ENCODE results near the gene DNAH11. TPM values are rescaled to one million over a fixed set of nuclear protein-coding genes. Genes with fewer than 3 reads are reported as not detected.

DNAH11 gene
- total RNA-seq, 1 experiment from 2014 or later: 1.9 TPM

DNA sequence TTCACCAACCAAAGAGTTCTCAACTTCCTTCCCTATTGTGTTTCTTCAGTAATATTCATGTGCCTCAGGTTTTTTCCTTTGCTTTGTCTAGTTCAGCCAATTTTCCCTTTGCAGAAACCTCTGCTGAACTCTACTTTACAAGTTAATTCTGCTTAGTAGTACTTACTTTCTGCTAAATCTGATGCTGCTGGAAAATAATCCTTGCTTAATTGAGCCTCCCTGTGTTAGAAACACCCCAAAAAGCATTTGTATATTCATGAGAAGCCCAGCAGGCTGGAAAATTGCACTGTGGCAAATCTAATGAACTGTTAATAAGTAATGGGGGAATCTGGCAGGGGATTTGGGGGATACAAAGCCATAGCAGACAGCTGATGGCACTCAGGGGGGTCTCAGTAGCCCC, 324.4 kb downstream of the DNAH11 start:
- intact Hi-C loops (cut with micrococcal nuclease; ENCODE audit: unreplicated experiment): no loop called here
- Mint-ChIP-seq H3K27ac (ENCODE audit: unreplicated experiment) (no peak overlapping the region), H3K36me3 (ENCODE audit: insufficient read depth, unreplicated experiment) (no peaks in the 10 kb centered on the region), H3K9me3 (ENCODE audit: low read depth, unreplicated experiment) (no peaks in the 10 kb centered on the region), H3K27me3 (ENCODE audit: unreplicated experiment) (no peaks in the 10 kb centered on the region), H3K4me1 (ENCODE audit: low read depth, unreplicated experiment) (peaks cover 17% of the 10 kb centered on the region), H3K4me3 (ENCODE audit: low read depth, unreplicated experiment) (no peak overlapping the region)
- no peak for DNase-seq
- TF ChIP-seq, protein P1, sequence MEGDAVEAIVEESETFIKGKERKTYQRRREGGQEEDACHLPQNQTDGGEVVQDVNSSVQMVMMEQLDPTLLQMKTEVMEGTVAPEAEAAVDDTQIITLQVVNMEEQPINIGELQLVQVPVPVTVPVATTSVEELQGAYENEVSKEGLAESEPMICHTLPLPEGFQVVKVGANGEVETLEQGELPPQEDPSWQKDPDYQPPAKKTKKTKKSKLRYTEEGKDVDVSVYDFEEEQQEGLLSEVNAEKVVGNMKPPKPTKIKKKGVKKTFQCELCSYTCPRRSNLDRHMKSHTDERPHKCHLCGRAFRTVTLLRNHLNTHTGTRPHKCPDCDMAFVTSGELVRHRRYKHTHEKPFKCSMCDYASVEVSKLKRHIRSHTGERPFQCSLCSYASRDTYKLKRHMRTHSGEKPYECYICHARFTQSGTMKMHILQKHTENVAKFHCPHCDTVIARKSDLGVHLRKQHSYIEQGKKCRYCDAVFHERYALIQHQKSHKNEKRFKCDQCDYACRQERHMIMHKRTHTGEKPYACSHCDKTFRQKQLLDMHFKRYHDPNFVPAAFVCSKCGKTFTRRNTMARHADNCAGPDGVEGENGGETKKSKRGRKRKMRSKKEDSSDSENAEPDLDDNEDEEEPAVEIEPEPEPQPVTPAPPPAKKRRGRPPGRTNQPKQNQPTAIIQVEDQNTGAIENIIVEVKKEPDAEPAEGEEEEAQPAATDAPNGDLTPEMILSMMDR (IDR thresholded peaks at IDR 0.05; ENCODE audit: unreplicated experiment): no peak
- CTCF ChIA-PET: no interaction called here
- no TSS peak for BruUV-seq (replicated peaks)

DNA sequence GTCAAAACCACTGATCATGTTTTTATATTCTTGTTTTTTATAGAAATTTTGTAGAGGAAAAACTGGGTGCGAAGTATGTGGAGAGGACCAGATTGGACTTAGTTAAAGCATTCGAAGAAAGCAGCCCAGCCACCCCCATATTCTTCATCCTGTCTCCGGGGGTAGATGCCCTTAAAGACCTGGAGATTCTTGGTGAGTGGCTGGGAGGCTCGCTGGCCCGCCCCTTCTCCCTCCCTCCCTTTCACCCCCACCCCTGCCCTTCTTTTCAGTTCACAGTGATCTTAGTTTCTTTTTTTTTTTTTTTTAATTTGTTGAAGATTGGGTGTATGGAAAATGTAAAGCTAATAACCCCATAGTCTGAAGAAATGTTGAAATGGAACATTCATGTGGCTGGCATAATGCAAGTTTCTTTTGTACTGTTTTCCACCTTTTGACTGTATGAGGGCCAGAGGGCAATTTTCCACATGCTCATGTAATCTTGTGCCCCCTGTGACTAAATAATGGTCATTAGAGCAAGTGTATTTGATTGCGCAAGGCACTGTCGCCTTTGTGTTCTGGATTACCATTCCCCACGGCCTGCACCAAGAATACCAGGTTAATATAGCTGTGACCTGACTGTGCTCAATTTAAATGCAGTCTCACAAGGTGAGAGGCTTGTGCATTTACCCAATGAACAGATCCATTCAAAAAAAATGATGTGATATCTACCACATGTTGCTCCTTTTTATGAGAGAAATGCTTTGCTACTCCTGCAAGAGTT, 325.2 kb downstream of the DNAH11 start:
- DNase-seq: no peak
- no peaks in the 10 kb centered on the region for H3K27me3 Mint-ChIP-seq (ENCODE audit: unreplicated experiment)
- no peaks in the 10 kb centered on the region for H3K9me3 Mint-ChIP-seq (ENCODE audit: low read depth, unreplicated experiment)
- BruUV-seq (replicated peaks): no TSS peak
- no peaks in the 10 kb centered on the region for H3K36me3 Mint-ChIP-seq (ENCODE audit: insufficient read depth, unreplicated experiment)
- H3K4me3 Mint-ChIP-seq (ENCODE audit: low read depth, unreplicated experiment): no peak overlapping the region
- peaks cover 17% of the 10 kb centered on the region for H3K4me1 Mint-ChIP-seq (ENCODE audit: low read depth, unreplicated experiment)
- intact Hi-C loops (cut with micrococcal nuclease; ENCODE audit: unreplicated experiment): no loop called here
- CTCF ChIA-PET: interaction anchor here (0.6 kb wide), 2 partner anchors 44 to 257 kb away, joined by 3 read pairs; no protein-coding TSS in a partner anchor
- no peak overlapping the region for H3K27ac Mint-ChIP-seq (ENCODE audit: unreplicated experiment)
- TF ChIP-seq, protein P1 (IDR thresholded peaks at IDR 0.05; ENCODE audit: unreplicated experiment): no peak

DNA sequence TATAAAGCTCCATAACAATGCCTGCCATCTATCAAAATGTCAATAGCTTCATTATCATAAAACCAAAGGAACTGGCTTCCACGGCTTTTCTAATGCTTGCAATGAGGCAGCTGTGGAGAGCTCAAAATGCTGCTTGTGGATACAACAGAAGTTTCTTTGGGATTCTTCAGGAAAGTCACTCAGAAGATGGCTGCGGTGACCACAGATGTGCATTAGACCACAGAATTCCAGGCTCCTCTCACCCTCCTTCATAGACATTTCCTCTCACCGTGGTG, 325.7 kb downstream of the DNAH11 start:
- no peak overlapping the region for H3K27ac Mint-ChIP-seq (ENCODE audit: unreplicated experiment)

DNA sequence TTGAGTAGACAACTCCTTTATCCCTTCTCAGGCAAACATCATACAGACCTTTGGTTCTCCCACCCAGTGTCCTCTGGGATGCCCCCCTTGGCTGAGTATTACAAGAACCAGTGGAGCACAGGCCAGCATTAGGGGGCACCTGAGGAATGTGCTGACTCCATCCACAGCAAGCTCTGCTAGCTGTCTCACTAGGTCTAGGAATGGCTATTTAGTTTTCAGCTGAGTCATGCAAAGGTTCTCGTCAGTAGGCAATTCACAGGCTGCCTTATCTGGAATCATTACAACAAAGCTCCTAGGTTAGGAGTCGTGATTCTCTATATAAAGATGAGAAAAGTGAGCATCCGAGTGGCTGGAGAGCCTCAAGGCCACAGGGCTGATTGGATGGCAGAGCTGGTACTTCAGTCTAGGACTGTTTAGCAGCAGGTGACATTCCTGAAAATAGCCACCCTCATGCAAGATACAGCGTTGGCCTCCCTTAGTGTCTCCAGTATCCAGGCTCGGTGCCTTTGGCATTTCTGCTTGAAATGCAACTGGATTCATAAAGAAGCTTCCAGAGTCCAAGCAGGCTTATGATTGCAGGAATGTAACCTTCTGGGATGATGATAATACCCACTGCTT, 327.1 kb downstream of the DNAH11 start:
- TF ChIP-seq, protein P1 (IDR thresholded peaks at IDR 0.05; ENCODE audit: unreplicated experiment): no peak
- CTCF ChIA-PET: interaction anchor here (0.5 kb wide), 1 partner anchor 68 kb away, joined by 4 read pairs; no protein-coding TSS in a partner anchor
- H3K4me1 Mint-ChIP-seq (ENCODE audit: low read depth, unreplicated experiment): peaks cover 16% of the 10 kb centered on the region

More for the DNA sequence above, 325.7 kb downstream of the DNAH11 start:
- no TSS peak for BruUV-seq (replicated peaks)
- H3K27me3 Mint-ChIP-seq (ENCODE audit: unreplicated experiment): no peaks in the 10 kb centered on the region
- H3K9me3 Mint-ChIP-seq (ENCODE audit: low read depth, unreplicated experiment): no peaks in the 10 kb centered on the region
- H3K36me3 Mint-ChIP-seq (ENCODE audit: insufficient read depth, unreplicated experiment): no peaks in the 10 kb centered on the region
- peaks cover 17% of the 10 kb centered on the region for H3K4me1 Mint-ChIP-seq (ENCODE audit: low read depth, unreplicated experiment)
- no peak overlapping the region for H3K4me3 Mint-ChIP-seq (ENCODE audit: low read depth, unreplicated experiment)
- CTCF ChIA-PET: interaction anchor here (0.6 kb wide), 1 partner anchor 44 kb away, joined by 3 read pairs; no protein-coding TSS in a partner anchor
- TF ChIP-seq, protein P1 (IDR thresholded peaks at IDR 0.05; ENCODE audit: unreplicated experiment): no peak
- no peak for DNase-seq
- intact Hi-C loops (cut with micrococcal nuclease; ENCODE audit: unreplicated experiment): no loop called here

More for the DNA sequence above, 327.1 kb downstream of the DNAH11 start:
- Mint-ChIP-seq H3K27ac (ENCODE audit: unreplicated experiment) (no peak overlapping the region), H3K4me3 (ENCODE audit: low read depth, unreplicated experiment) (no peak overlapping the region), H3K27me3 (ENCODE audit: unreplicated experiment) (no peaks in the 10 kb centered on the region), H3K36me3 (ENCODE audit: insufficient read depth, unreplicated experiment) (no peaks in the 10 kb centered on the region), H3K9me3 (ENCODE audit: low read depth, unreplicated experiment) (no peaks in the 10 kb centered on the region)
- BruUV-seq (replicated peaks): no TSS peak
- intact Hi-C loops (cut with micrococcal nuclease; ENCODE audit: unreplicated experiment): no loop called here
- no peak for DNase-seq

Measured in Calu3 (cell line).